Measurements from ENCODE around the gene KANSL1.

- no peak for TF ChIP-seq CTCF (IDR thresholded peaks at IDR 0.05)
- TF ChIP-seq EZH2phosphoT487 (IDR thresholded peaks at IDR 0.05), result no peak
Measured at GRCh38 chr17:46135879-46136563, 57.2 kb downstream of the KANSL1 start.
